ENCODE measurements around the gene KLHDC8B. TPM values are rescaled to one million over a fixed set of nuclear protein-coding genes. Genes with fewer than 3 reads are reported as not detected.

The KLHDC8B gene
- total and polyA plus RNA-seq, 9 of the 15 experiments (the other 6 are each of a cell fraction or from before 2014, with no cell fraction given) = 6.9 to 34.8 (median 25.2) TPM

GRCh38 chr3:49131576-49131975 is 39.8 kb upstream of the KLHDC8B start:
- ATAC-seq (no peak), FAIRE-seq (no peak), DNase-seq (ENCODE audit: extremely low read depth in 1 of 4, low spot score in 3 of 4) (no peak)
- in situ Hi-C loops (cut with MboI) = no loop called here
- 87% methylated on average over 6 of the region's 6 CpGs for WGBS (ENCODE audit: insufficient coverage, low coverage, missing lambda C conversion rate)
- no peak overlapping the region for H3K4me2 ChIP-seq (ENCODE audit: insufficient read depth, low read length)
- H3K9me1 ChIP-seq (ENCODE audit: control insufficient read depth, insufficient read depth, low read length) = no peaks in the 10 kb centered on the region
- no peaks in the 10 kb centered on the region for H3K36me3 ChIP-seq (ENCODE audit: control insufficient read depth, insufficient read depth, low read length)
- H3K4me3 ChIP-seq = no peak overlapping the region
- H3K79me2 ChIP-seq (ENCODE audit: control insufficient read depth, insufficient read depth, low read length) = no peaks in the 10 kb centered on the region; the same call in 2 of the 3 replicates
- intact Hi-C loops (cut with micrococcal nuclease) = no loop called here
- H3K27ac ChIP-seq (ENCODE audit: extremely low read depth, low read depth, low read length) = no peak overlapping the region
- peak overlapping the region in 1 of 2 experiments; percentile 56; a peak in 1 of 4 replicates for H3K9ac ChIP-seq (ENCODE audit: insufficient read depth in 1 of 2, low read depth in 2 of 2, low read length in 2 of 2)
- no TSS peak for BruUV-seq (replicated peaks)
- CTCF ChIA-PET (ENCODE audit: low intra/inter-chr PET ratio) = no interaction called here
- no peaks in the 10 kb centered on the region for H3K9me3 ChIP-seq (replicated peaks; ENCODE audit: control insufficient read depth, insufficient read depth, low read depth, low read length)
- POLR2A ChIA-PET = interaction anchor here (0.6 to 2.4 kb wide), 2 partner anchors 11 to 30 kb away, joined by 3 to 8 read pairs; partner anchors contain the start of gene USP19
- H3K4me1 ChIP-seq (replicated peaks in 1 of 2; ENCODE audit: control insufficient read depth in 2 of 2, insufficient read depth in 2 of 2, low read length in 2 of 2) = peaks cover 2 to 32% of the 10 kb centered on the region in 2 experiments; a peak in 4 of 5 replicates
- H4K20me1 ChIP-seq (replicated peaks; ENCODE audit: control insufficient read depth, insufficient read depth, low read length) = no peaks in the 10 kb centered on the region
- no peaks in the 10 kb centered on the region for H3K27me3 ChIP-seq (ENCODE audit: control insufficient read depth in 2 of 2, insufficient read depth in 2 of 2, low read length in 2 of 2)
- H2AFZ ChIP-seq (ENCODE audit: low read depth, low read length) = no peak overlapping the region
- TF ChIP-seq ZNF311 (CRISPR knock-in tag; IDR thresholded peaks at IDR 0.05) = no peak
- no peak for TF ChIP-seq RCOR1 (IDR thresholded peaks at IDR 0.05; ENCODE audit: borderline replicate concordance in 1 of 2, low read depth in 2 of 2, low read length in 2 of 2)
- TF ChIP-seq ZBTB12 (CRISPR knock-in tag; IDR thresholded peaks at IDR 0.05) = no peak
- no peak for TF ChIP-seq FOXK2 (conservative IDR thresholded peaks at IDR 0.05 in 1 of 2, IDR thresholded peaks at IDR 0.05 in 1 of 2; ENCODE audit: low read depth in 2 of 2)
- no peak for TF ChIP-seq MCM2 (IDR thresholded peaks at IDR 0.05; ENCODE audit: low read depth)
- no peak for TF ChIP-seq TFAP4 (CRISPR knock-in tag; IDR thresholded peaks at IDR 0.05; ENCODE audit: borderline replicate concordance)
- TF ChIP-seq ZNF586 (CRISPR knock-in tag; conservative IDR thresholded peaks at IDR 0.05) = no peak
- TF ChIP-seq CBX1 (IDR thresholded peaks at IDR 0.05; ENCODE audit: low read depth) = no peak
- no peak for TF ChIP-seq HDGF (IDR thresholded peaks at IDR 0.05)
- TF ChIP-seq AFF1 (IDR thresholded peaks at IDR 0.05; ENCODE audit: low read depth in 1 of 2, partially characterized antibody in 2 of 2) = no peak
- no peak for TF ChIP-seq EWSR1 (IDR thresholded peaks at IDR 0.05; ENCODE audit: borderline replicate concordance, low read depth, partially characterized antibody)
- no peak for TF ChIP-seq NR1H2 (CRISPR knock-in tag; IDR thresholded peaks at IDR 0.05)
- TF ChIP-seq KLF16 (IDR thresholded peaks at IDR 0.05) = no peak
- TF ChIP-seq ZFP30 (CRISPR knock-in tag; IDR thresholded peaks at IDR 0.05; ENCODE audit: borderline replicate concordance) = no peak
- no peak for TF ChIP-seq FIP1L1 (IDR thresholded peaks at IDR 0.05; ENCODE audit: low read depth, low read length, poor library complexity, severe bottlenecking)
- no peak for TF ChIP-seq BRF2 (IDR thresholded peaks at IDR 0.05; ENCODE audit: borderline replicate concordance, insufficient read depth, insufficient read length)

Measured in K562 (cell line).